SIG-M5 (cell line): Measurements from ENCODE around the gene C1orf21.
"Not testable (repeated sequence)": the region's sequence is repeated elsewhere in the genome, so short reads cannot be mapped to it uniquely, and the experiment has no call there.

Experiments used
- DNase-seq: peaks from one replicate; lab custom pipeline; 2025; lab: John Stamatoyannopoulos, UW

C1orf21 gene

GRCh38 chr1:184386312-184387068 is at the start of gene C1orf21:
Gene C1orf21, plus strand, starts transcription at chr1:184387029. Its CDS starts 90,481 bp downstream, at chr1:184477510.
- DNase-seq, result no peak

DNA sequence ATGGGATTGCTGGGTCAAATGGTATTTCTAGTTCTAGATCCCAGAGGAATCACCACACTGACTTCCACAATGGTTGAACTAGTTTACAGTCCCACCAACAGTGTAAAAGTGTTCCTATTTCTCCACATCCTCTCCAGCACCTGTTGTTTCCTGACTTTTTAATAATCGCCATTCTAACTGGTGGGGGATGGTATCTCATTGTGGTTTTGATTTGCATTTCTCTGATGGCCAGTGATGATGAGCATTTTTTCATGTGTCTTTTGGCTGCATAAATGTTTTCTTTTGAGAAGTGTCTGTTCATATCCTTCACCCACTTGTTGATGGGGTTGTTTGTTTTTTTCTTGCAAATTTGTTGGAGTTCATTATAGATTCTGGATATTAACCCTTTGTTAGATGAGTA is 49.0 kb upstream of the C1orf21 start:
- DNase-seq, result not testable (repeated sequence)

DNA sequence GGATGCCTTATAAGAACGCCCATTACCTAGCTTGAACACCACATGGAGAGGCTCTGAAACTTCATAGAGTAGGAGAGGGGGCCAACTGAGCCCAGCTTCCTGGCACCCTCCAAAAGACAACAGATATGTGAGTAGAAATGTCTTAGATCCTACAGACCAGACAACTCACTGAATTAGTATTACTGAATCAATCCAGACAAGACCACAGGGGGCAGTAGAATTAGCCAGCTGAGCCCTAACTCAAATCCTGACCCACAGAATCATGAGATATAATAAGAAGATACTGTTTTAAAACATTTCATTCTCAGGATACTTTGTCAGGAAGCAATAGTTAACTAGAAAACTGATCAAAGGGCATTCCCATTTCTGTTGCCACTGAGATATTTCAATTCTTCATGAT is 45.8 kb upstream of the C1orf21 start:
- no peak for DNase-seq

DNA sequence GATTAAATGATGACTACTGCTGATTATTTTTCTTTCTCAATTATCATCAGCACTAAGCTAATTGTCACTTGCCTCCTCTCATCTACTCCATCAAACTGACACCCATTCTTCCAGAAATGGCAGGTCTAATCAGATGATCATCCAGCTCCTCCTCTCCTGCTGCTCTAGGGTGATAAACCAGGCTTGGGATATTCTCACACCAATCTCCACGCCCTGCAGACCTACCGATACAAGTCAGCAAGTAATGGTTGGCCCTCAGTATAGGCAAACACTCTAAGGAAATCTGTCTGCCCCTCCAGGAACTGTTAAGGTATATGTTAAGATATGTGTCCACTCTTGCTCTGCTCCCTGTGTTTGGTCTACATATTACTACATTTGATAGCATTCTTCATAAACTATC is 36.3 kb upstream of the C1orf21 start:
- no peak for DNase-seq

- no peak for DNase-seq
Measured at GRCh38 chr1:184351416-184351975, 35.3 kb upstream of the C1orf21 start.

DNA sequence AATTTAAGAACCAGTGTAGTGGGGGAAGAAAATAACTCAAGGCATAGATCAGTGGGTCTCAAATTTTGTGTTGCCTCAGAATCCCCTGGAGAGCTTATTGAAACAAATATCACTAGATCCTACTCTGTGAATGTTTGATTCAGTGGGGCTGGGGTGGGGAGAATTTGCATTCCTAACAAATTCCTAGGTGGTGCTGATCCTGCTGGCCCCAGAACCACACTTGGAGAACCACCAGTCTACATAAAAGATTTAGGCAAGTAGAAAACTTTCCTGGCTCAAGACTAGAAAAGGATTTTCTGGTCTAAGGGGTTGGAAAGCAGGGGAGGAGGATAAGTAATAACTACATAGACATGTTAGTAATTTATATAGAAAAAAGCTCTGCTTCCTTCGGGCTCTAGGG is 34.1 kb upstream of the C1orf21 start:
- DNase-seq, result no peak

DNA sequence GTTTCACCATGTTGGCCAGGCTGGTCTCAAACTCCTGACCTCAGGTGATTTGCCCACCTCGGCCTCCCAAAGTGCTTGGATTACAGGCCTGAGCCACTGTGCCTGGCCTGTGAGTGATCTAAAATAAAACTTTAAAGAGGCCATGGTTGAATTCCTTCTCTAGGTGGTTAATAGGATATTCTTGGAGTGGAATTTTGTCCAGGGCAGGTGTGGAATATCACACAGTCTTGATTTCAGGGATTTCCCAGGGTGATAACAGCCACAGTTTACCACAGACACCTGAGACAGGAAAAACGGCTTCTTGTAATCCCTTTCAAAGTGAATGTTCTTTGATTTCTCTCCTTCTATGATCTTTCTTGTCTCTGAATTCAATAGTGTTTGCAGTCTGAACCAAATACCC is 32.1 kb upstream of the C1orf21 start:
- no peak for DNase-seq

DNA sequence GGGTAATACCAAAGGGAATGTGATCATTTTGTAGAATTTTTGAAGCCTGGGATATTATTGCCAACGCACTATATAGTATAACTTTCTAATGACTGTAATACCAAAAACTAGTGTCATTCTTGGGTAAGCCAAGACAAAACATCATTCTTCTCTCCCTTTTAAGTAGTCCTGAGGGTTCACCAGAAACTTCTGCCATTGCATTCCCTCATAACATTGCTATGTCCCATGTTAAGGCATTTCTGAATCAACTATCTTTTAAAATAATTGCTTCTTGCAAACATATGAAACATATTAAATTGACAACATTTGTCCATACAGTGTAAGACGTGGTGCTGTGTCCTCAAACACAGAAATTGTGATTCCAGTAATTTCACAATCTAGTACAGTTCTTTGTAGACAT is 29.9 kb upstream of the C1orf21 start:
- no peak for DNase-seq

DNA sequence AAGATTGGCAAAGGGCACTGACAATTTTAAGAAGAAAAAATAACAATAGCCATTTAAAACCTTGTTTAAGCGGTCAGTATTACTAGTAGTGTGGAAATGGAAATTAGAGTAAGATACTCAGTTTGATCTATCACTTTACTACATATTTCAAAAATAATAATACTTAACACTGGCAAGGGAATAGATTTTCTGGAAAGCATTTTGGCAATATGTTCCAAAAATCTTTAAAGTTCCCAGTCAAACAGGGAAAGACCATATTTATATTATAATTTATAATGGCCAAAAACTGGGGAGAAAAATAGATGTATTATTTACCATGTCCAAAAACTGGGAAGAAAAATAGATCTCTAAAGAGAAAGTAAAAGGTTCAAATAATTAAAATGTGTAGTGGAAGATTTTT is 28.6 kb upstream of the C1orf21 start:
- DNase-seq, result no peak

GRCh38 chr1:184359909-184360308 is 26.9 kb upstream of the C1orf21 start:
- no peak for DNase-seq

DNA sequence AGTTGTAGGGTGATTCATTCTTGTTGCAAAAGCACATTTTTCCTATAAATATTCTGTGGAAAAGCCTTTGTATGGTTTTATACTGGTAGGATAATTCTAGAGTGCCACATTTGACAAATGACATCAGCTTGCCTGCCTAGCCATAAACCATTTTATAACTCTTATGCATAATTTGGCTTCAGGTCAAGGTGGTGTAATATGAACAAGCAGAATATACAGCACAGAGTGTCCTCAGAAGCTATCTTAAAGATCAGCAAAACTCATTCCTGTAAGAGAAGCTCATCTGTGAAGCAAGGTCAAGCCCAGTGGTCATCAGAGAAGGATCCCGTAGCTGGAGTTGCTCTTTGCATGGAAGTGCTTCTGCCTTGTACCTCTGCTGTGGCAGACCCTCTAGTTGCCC is 24.0 kb upstream of the C1orf21 start:
- no peak for DNase-seq

DNA sequence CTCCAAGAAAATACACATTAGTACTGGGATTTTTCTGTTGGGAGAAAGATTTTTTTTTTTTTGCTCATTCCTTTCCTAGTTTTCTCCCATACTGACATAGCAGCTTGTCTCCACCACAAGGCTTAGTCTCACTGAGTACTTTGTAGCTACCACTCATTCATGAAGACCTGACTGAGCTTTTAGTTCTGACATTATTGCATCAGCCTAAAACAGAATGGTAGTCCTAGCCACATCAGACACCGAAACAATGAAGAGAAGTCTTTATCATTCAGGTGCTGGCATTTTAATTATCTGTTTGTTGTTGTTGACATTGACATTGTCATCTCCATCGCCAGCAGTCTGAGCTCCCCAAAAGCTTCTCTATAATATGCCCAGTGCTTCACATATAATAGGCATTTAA is 21.1 kb upstream of the C1orf21 start:
- DNase-seq, result no peak

- DNase-seq, result no peak
Measured at GRCh38 chr1:184366997-184367396, 19.8 kb upstream of the C1orf21 start.

DNA sequence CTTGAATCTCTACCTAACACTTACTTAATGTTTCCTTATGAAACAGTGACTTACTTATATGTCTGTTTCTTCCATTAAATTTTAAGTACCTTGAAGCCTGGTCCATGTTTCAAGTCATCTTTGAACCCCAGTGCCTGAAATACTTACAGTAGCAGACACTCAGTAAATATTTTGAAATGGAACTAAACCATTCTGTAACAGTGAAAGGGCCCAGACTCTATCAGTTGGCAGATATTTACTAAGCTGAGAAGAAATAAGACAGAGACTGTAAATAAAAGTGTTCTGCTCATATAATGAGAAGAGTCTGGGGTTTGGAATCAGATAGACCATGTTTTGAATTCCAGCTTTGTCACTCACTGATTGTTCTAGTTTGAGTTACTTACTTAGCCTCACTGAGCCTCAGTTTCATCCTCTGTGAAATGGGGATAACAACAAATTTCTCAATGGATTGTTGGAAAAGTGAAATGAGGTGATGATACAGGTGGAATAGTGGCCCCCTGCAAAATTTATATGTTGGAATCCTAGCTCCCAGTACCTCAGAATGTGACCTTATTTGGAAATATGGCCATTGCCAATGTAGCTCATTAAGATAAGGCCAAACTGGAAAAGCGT is 19.3 kb upstream of the C1orf21 start:
- no peak for DNase-seq

- no peak for DNase-seq
Measured at GRCh38 chr1:184368354-184368753, 18.5 kb upstream of the C1orf21 start.

- DNase-seq, result no peak
Measured at GRCh38 chr1:184370850-184371249, 16.0 kb upstream of the C1orf21 start.

DNA sequence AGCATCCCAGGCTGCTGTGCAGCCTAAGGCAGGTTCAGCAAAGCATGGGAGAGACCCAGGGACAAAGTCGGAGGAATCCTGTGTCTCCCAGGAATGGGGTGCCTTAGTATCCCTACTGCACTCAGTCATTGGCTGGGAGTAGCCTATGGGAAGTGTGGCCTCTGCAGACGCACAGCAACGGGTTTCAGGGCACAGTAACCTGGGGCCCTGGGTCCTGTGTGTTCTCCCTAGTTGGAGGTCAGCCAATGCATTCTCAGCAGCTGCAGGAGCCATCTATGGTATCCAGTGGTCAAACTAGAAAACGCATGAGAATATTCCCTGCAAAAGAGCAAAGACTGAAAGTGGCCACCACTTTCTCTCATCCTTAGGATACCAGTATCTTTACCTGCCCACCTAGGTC is 13.7 kb upstream of the C1orf21 start:
- no peak for DNase-seq

DNA sequence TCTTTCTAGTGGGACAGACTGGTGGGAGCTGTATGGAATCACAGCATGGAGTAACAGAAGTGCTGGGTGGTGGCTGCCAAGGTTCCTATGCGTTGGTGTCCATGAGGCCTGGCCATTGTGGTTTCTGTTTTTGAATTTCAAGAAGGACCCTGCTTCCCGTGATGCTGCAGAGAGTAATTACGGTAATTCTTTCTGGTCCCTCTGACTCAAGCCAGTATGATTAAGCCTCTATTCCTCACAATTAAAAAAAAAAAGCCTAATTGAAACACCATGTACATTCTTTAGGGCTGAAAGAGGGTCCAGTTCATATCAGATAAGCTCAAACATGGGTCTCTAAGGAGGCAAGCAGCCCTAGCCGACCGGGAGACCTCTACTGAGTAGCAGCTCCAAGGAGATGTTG is 10.5 kb upstream of the C1orf21 start:
- DNase-seq, result no peak

DNA sequence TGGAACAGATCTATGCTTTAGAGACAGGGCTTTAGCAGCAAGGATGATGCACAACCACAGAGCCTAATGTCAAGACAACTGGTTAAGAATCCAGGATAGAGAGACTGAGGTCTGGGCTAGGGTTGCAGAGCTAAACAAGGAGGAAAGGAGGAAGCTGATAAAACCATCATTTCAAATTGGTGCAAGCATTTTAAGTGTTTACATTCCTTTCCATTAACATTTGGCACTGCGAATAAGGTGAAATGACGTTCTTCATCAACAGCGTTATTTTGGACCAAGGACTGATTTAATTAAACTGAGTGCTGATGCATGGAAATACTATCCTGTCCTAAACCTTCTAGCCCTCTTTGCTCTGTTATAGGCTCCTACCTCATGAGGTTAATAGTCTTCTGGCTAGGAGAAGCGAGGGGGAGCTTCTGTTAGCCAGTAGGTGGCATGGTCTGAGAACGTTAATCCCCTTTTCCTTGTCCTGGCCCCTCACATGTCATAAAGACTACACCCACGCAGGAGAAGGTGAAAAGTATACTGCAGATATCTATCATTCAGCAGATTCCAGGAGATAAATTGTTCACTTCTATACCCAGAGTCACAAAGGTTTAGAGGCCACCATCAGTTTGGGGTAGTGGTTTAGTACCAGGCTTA is 7.6 kb upstream of the C1orf21 start:
- DNase-seq, result no peak

GRCh38 chr1:184380468-184380867 is 6.4 kb upstream of the C1orf21 start:
- DNase-seq, result no peak

DNA sequence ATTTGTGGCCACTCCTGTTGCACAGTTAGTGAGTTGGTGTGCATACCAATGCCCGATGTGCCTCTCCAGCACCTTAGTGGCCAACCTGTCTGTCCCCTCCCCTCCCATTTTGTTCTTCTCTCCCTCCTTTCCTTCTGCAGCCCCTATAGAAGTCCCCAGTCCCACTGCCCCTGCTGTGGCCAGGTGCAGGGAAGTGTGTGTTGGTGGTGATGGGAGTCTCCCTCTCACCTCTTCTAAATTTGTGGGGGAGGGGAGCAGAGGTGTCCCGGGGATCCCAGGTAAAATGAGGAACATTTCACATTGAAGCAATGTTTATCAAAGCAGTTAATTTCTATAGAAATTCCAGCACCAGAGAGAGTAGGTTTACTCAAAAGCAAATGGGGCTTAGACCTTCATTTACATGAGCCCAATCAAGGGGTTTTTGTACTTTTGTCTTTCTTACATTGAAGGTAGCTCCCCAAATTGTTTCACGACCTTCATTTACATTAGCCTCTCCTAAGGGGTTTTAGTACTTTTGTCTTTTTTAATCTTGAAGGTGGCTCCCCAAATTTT is 3.0 kb upstream of the C1orf21 start:
- DNase-seq, result no peak

DNA sequence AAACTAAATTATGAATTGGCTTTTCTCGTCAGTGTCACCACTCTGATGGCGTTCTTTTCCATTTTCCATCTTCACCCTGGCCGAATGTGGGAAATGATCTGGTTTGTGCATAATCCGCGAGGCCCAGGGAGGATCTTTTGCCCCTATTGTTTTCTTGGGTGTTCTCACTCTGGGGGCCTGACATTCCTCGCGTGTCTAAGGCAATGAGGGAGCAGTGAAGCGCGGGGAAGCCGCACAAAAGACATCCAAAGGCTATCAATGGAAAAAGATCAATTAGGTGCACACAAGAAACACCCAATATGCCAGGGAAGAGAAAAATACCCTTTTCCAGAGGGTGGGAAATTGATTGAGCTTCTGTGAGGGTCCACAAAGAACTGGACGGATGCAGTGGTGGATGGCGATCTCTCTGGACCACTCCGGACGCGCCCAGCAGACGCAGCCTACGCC is 941 bp upstream of the C1orf21 start:
- no peak for DNase-seq

- no peak for DNase-seq
Measured at GRCh38 chr1:184387069-184387475, 243 bp downstream of the C1orf21 start.
